GM23338 (cell line): ENCODE measurements around the gene NID2.

Source experiments
- CREB1 ChIP-seq: fragments of 250-450 bp; sonication (Bioruptor Pico); IDR thresholded peaks from 2 replicates; pipeline ENCODE4 v1.5.0; 2020; ENCODE audit warnings: low read depth, mild to moderate bottlenecking, moderate library complexity
- CTCF ChIP-seq, 2 experiments: fragments of 200-600 bp in 1 of 2; sonication (generic) in 1 of 2; conservative IDR thresholded peaks; 2 replicates each; pipeline versions ENCODE4 v1.5.1 to v1.6.1; 2016 to 2017; ENCODE audit warnings: antibody characterized with exemption in 2 of 2, low read depth in 2 of 2, mild to moderate bottlenecking in 2 of 2, moderate library complexity in 1 of 2
- ETS1 ChIP-seq: IDR thresholded peaks from 2 replicates; pipeline ENCODE4 v1.6.1; 2016; ENCODE audit warnings: antibody characterized with exemption
- EZH2 ChIP-seq: fragments of 200-600 bp; sonication (generic); IDR thresholded peaks from one replicate; pipeline ENCODE4 v1.8.0; 2017; ENCODE audit warnings: antibody characterized with exemption, mild to moderate bottlenecking, low read depth; ENCODE audit not compliant: unreplicated experiment
- EZH2phosphoT487 ChIP-seq: fragments of 200-600 bp; sonication (generic); IDR thresholded peaks from one replicate; pipeline ENCODE4 v1.8.1; 2018; ENCODE audit warnings: antibody characterized with exemption; ENCODE audit not compliant: unreplicated experiment
- JUNB ChIP-seq: IDR thresholded peaks from one replicate; pipeline ENCODE4 v1.6.1; 2016; ENCODE audit warnings: antibody characterized with exemption; ENCODE audit not compliant: unreplicated experiment
- NANOG ChIP-seq: IDR thresholded peaks from 2 replicates; pipeline ENCODE4 v1.6.1; 2016; ENCODE audit warnings: antibody characterized with exemption, borderline replicate concordance
- POLR2AphosphoS5 ChIP-seq: IDR thresholded peaks from 2 replicates; pipeline ENCODE4 v1.6.1; 2016; ENCODE audit warnings: antibody characterized with exemption, low read depth
- REST ChIP-seq: IDR thresholded peaks from one replicate; pipeline ENCODE4 v1.6.1; 2018; ENCODE audit warnings: antibody characterized with exemption; ENCODE audit not compliant: unreplicated experiment
- STAT1 ChIP-seq: IDR thresholded peaks from one replicate; pipeline ENCODE4 v1.6.1; 2016; ENCODE audit warnings: antibody characterized with exemption; ENCODE audit not compliant: unreplicated experiment
- ZNF114 ChIP-seq: fragments of 250-450 bp; sonication (Bioruptor Pico); IDR thresholded peaks from 2 replicates; pipeline ENCODE4 v1.5.0; 2020; ENCODE audit warnings: mild to moderate bottlenecking, moderate library complexity
- ZNF331 ChIP-seq: fragments of 250-450 bp; sonication (Bioruptor Pico); IDR thresholded peaks from 2 replicates; pipeline ENCODE4 v1.5.0; 2020; ENCODE audit warnings: low read depth, mild to moderate bottlenecking, moderate library complexity
- ZNF462 ChIP-seq: fragments of 250-450 bp; sonication (Bioruptor Pico); IDR thresholded peaks from 2 replicates; pipeline ENCODE4 v1.5.0; 2020; ENCODE audit warnings: mild to moderate bottlenecking, moderate library complexity

- TF ChIP-seq CTCF (conservative IDR thresholded peaks at IDR 0.05; ENCODE audit: low read depth in 2 of 2): peak; percentile 59 to 70
- no peak for TF ChIP-seq POLR2AphosphoS5
- no peak for TF ChIP-seq CREB1 (CRISPR knock-in tag)
- no peak for TF ChIP-seq STAT1
- no peak for TF ChIP-seq REST
- no peak for TF ChIP-seq EZH2
- TF ChIP-seq EZH2phosphoT487: no peak
- no peak for TF ChIP-seq ETS1
- TF ChIP-seq ZNF114 (CRISPR knock-in tag): no peak
- no peak for TF ChIP-seq NANOG
- TF ChIP-seq ZNF462 (CRISPR knock-in tag): no peak
- no peak for TF ChIP-seq JUNB
- no peak for TF ChIP-seq ZNF331
These were observed 53.3 kb downstream of the NID2 start for GRCh38 chr14:52015411-52016030.
